ENCODE measurements around the gene OR10G2.

GRCh38 chr14:21680072-21680471 is 45.3 kb upstream of the OR10G2 start:
- TF ChIP-seq, protein P1, sequence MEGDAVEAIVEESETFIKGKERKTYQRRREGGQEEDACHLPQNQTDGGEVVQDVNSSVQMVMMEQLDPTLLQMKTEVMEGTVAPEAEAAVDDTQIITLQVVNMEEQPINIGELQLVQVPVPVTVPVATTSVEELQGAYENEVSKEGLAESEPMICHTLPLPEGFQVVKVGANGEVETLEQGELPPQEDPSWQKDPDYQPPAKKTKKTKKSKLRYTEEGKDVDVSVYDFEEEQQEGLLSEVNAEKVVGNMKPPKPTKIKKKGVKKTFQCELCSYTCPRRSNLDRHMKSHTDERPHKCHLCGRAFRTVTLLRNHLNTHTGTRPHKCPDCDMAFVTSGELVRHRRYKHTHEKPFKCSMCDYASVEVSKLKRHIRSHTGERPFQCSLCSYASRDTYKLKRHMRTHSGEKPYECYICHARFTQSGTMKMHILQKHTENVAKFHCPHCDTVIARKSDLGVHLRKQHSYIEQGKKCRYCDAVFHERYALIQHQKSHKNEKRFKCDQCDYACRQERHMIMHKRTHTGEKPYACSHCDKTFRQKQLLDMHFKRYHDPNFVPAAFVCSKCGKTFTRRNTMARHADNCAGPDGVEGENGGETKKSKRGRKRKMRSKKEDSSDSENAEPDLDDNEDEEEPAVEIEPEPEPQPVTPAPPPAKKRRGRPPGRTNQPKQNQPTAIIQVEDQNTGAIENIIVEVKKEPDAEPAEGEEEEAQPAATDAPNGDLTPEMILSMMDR (IDR thresholded peaks at IDR 0.05; ENCODE audit: insufficient read depth, low read length) = no peak
- TF ChIP-seq REST (IDR thresholded peaks at IDR 0.05; ENCODE audit: insufficient replicate concordance, low read depth) = no peak
